Fibroblast of the aortic adventitia (primary cell): ENCODE results near the gene EVI5L. TPM values are rescaled to one million over a fixed set of nuclear protein-coding genes. Genes with fewer than 3 reads are reported as not detected.

Source experiments
- DNase-seq: peaks from one replicate; pipeline ENCODE4 v3.0.0-alpha.2; 2010; ENCODE audit warnings: low read depth
- H3K4me3 ChIP-seq: 2 replicates; pipeline ENCODE4 v1.5.1; 2011; ENCODE audit warnings: low read depth, mild to moderate bottlenecking, control low read depth, low read length, moderate library complexity
- CTCF ChIP-seq: IDR thresholded peaks from 2 replicates; pipeline ENCODE4 v1.5.1; 2011; ENCODE audit warnings: mild to moderate bottlenecking, low read length, control low read depth, inconsistent platforms; ENCODE audit not compliant: insufficient read depth
- total RNA-seq: library from RNA; depleted of rRNA; stranded (reverse); fragments of >200 nt; gene quantifications from 2 replicates; pipeline ENCODE4 v1.2.3, GENCODE V29; 2012; ENCODE audit warnings: low replicate concordance

EVI5L gene
- total RNA-seq, 1 donor: 16.6 TPM

- no peak for DNase-seq
- TF ChIP-seq CTCF: no peak
- peak overlapping the region; percentile 19 for H3K4me3 ChIP-seq
Measured at GRCh38 chr19:7872306-7873204, 42.5 kb downstream of the EVI5L start.

GRCh38 chr19:7873304-7874075 is 43.5 kb downstream of the EVI5L start:
- no peak overlapping the region for H3K4me3 ChIP-seq
- TF ChIP-seq CTCF: no peak
- DNase-seq: no peak

GRCh38 chr19:7874076-7874896 is 44.3 kb downstream of the EVI5L start, which contains the start of gene PRR36:
Gene PRR36 (minus strand): TSS chr19:7874390. CDS start chr19:7873689, 701 bp downstream.
- H3K4me3 ChIP-seq: no peak within 1 kb of the TSS
- no peak for DNase-seq
- TF ChIP-seq CTCF: no peak

- H3K4me3 ChIP-seq: no peak overlapping the region
- no peak for TF ChIP-seq CTCF
- DNase-seq: no peak
Measured at GRCh38 chr19:7874897-7875273, 44.9 kb downstream of the EVI5L start.

GRCh38 chr19:7877249-7877836 is 47.3 kb downstream of the EVI5L start:
- TF ChIP-seq CTCF: no peak
- H3K4me3 ChIP-seq: no peak overlapping the region
- DNase-seq: no peak
